Testis (tissue), 2 donors: ENCODE results near the gene CNIH3.

ENCODE experiments used
- POLR2A ChIP-seq: fragments of 450-650 bp; IDR thresholded peaks from one replicate; pipeline ENCODE4 v1.6.1; 2017; ENCODE audit warnings: antibody characterized with exemption, mild to moderate bottlenecking, moderate library complexity
- TF ChIP-seq, protein P1 (sequence below), 3 experiments: fragments of 450-650 bp in 2 of 3; fragments of 200-600 bp in 1 of 3; sonication (generic) in 1 of 3; IDR thresholded peaks; one replicate each; pipeline ENCODE4 v1.5.1; 2016 to 2019; ENCODE audit warnings: antibody characterized with exemption in 3 of 3, mild to moderate bottlenecking in 2 of 3, moderate library complexity in 1 of 3

DNA sequence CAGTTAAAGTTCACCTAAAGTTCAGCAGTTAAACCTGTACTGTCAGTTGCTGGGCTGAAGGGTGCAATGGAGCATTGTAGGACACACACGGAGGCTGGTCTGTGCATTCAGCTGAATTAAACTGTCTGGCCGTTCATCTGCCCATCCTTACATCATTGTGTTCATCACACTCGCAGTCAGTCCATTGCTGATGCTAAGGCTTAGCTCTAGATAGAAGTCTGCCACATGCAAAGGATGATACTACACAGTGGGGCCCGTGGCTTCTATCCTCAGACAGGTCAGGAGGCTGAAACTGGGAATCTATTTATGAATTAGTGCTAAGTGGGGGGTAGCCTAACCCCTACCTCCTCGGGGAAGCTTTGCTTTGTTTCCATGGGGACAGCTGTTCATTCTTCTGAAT lies 60.4 kb downstream of the CNIH3 start:
- TF ChIP-seq POLR2A: no peak
- TF ChIP-seq, protein P1, sequence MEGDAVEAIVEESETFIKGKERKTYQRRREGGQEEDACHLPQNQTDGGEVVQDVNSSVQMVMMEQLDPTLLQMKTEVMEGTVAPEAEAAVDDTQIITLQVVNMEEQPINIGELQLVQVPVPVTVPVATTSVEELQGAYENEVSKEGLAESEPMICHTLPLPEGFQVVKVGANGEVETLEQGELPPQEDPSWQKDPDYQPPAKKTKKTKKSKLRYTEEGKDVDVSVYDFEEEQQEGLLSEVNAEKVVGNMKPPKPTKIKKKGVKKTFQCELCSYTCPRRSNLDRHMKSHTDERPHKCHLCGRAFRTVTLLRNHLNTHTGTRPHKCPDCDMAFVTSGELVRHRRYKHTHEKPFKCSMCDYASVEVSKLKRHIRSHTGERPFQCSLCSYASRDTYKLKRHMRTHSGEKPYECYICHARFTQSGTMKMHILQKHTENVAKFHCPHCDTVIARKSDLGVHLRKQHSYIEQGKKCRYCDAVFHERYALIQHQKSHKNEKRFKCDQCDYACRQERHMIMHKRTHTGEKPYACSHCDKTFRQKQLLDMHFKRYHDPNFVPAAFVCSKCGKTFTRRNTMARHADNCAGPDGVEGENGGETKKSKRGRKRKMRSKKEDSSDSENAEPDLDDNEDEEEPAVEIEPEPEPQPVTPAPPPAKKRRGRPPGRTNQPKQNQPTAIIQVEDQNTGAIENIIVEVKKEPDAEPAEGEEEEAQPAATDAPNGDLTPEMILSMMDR (IDR thresholded peaks at IDR 0.05): no peak
